Measurements from ENCODE around the gene DMGDH. TPM values are rescaled to one million over a fixed set of nuclear protein-coding genes. Genes with fewer than 3 reads are reported as not detected.
"Not testable (repeated sequence)": the region's sequence is repeated elsewhere in the genome, so short reads cannot be mapped to it uniquely, and the experiment has no call there.

Gene DMGDH
- total RNA-seq, 3 donors from 2014 or later = 1.5 to 12.5 (median 2.9) TPM

GRCh38 chr5:78985725-78986223 lies 83.7 kb downstream of the DMGDH start:
- Histone ChIP-seq H3K27ac (peak overlapping the region; percentile 88 to 98), H3K27me3 (no peaks in the 10 kb centered on the region), H3K4me1 (no peaks in the 10 kb centered on the region), H3K36me3 (no peaks in the 10 kb centered on the region), H3K9me3 (no peaks in the 10 kb centered on the region), H3K4me3 (peak overlapping the region; percentile 84 to 89 (median 88))
- TF ChIP-seq CTCF (IDR thresholded peaks at IDR 0.05) (no peak), POLR2A (IDR thresholded peaks at IDR 0.05) (no peak), POLR2AphosphoS5 (IDR thresholded peaks at IDR 0.05) (no peak)
- DNase-seq (ENCODE audit: low spot score in 2 of 2) = no peak
- intact Hi-C loops (cut with DNase I; ENCODE audit: low total_unique reads) = no loop called here

GRCh38 chr5:78985116-78985724 lies 84.3 kb downstream of the DMGDH start, which contains the start of gene ARSB:
Gene ARSB, minus strand, starts transcription at chr5:78985310. Its CDS starts 62 bp downstream, at chr5:78985248.
- peak within 1 kb of the TSS; percentile 88 to 98 for H3K27ac ChIP-seq
- intact Hi-C loops (cut with DNase I; ENCODE audit: low total_unique reads) = no loop called here
- no peaks in the 10 kb centered on the region for H3K36me3 ChIP-seq
- H3K9me3 ChIP-seq = no peaks in the 10 kb centered on the region
- no peak for TF ChIP-seq POLR2AphosphoS5 (IDR thresholded peaks at IDR 0.05)
- TF ChIP-seq POLR2A (IDR thresholded peaks at IDR 0.05) = no peak
- TF ChIP-seq CTCF (IDR thresholded peaks at IDR 0.05) = no peak
- DNase-seq (ENCODE audit: low spot score in 2 of 2) = no peak
- H3K27me3 ChIP-seq = no peaks in the 10 kb centered on the region
- peak within 1 kb of the TSS; percentile 84 to 89 (median 88) for H3K4me3 ChIP-seq
- no peaks in the 10 kb centered on the region for H3K4me1 ChIP-seq

GRCh38 chr5:78984439-78985115 lies 84.9 kb downstream of the DMGDH start:
- H3K9me3 ChIP-seq = no peaks in the 10 kb centered on the region
- peak overlapping the region; percentile 88 to 98 for H3K27ac ChIP-seq
- peak; percentile 69 to 76 for DNase-seq (ENCODE audit: low spot score in 2 of 2)
- H3K4me3 ChIP-seq = peak overlapping the region; percentile 84 to 89 (median 88)
- TF ChIP-seq POLR2AphosphoS5 (IDR thresholded peaks at IDR 0.05) = no peak
- TF ChIP-seq CTCF (IDR thresholded peaks at IDR 0.05) = peak in 2 of 3 donors; percentile 37 to 44
- intact Hi-C loops (cut with DNase I; ENCODE audit: low total_unique reads) = no loop called here
- H3K36me3 ChIP-seq = no peaks in the 10 kb centered on the region
- H3K4me1 ChIP-seq = no peaks in the 10 kb centered on the region
- no peaks in the 10 kb centered on the region for H3K27me3 ChIP-seq

GRCh38 chr5:78983601-78984438 lies 85.7 kb downstream of the DMGDH start:
- H3K9me3 ChIP-seq = no peaks in the 10 kb centered on the region
- no peak for TF ChIP-seq POLR2AphosphoS5 (IDR thresholded peaks at IDR 0.05)
- no peak for TF ChIP-seq CTCF (IDR thresholded peaks at IDR 0.05)
- TF ChIP-seq POLR2A (IDR thresholded peaks at IDR 0.05) = no peak
- intact Hi-C loops (cut with DNase I; ENCODE audit: low total_unique reads) = no loop called here

GRCh38 chr5:78983194-78983593 lies 86.3 kb downstream of the DMGDH start:
- intact Hi-C loops (cut with DNase I; ENCODE audit: low total_unique reads); H3K9me3 ChIP-seq; H3K4me3 ChIP-seq; H3K27me3 ChIP-seq; DNase-seq (ENCODE audit: low spot score in 2 of 2); H3K4me1 ChIP-seq; H3K36me3 ChIP-seq: not testable (repeated sequence)
- peak overlapping the region; percentile 88 to 98 for H3K27ac ChIP-seq

More at GRCh38 chr5:78983601-78984438, 85.7 kb downstream of the DMGDH start:
- Histone ChIP-seq H3K27ac (peak overlapping the region; percentile 88 to 98), H3K4me1 (no peaks in the 10 kb centered on the region), H3K4me3 (peak overlapping the region; percentile 84 to 89 (median 88)), H3K27me3 (no peaks in the 10 kb centered on the region), H3K36me3 (no peaks in the 10 kb centered on the region)
- no peak for DNase-seq (ENCODE audit: low spot score in 2 of 2)
